Left colon (tissue), 2 donors: Measurements from ENCODE around the gene NCS1. TPM values are rescaled to one million over a fixed set of nuclear protein-coding genes. Genes with fewer than 3 reads are reported as not detected.
"Not testable (repeated sequence)": the region's sequence is repeated elsewhere in the genome, so short reads cannot be mapped to it uniquely, and the experiment has no call there.

ENCODE experiments used
- ATAC-seq: fragments of 200-7000 bp; cut with Tn5 transposase; one replicate; pipeline ENCODE4 v1.9.1; 2020; ENCODE audit warnings: mild to moderate bottlenecking, moderate library complexity
- DNase-seq, 2 donors: peaks; one replicate each; pipeline ENCODE4 v3.0.0-alpha.2; 2020
- intact Hi-C, 2 donors: fragments of 100-400 bp; cut with DNase I in 1 of 2; cut with micrococcal nuclease in 1 of 2; formaldehyde crosslinking; loops; one replicate each; pipeline versions ENCODE4 v1.11.2 to v1.14.0; 2022; cut with DNase I, micrococcal nuclease
- total RNA-seq, 2 donors: library from RNA; stranded (reverse); fragmentation: NEBNext Ultra II Directional; extraction: Animal tissue kit (Norgen Biotek cat#: 25700); gene quantifications; one replicate each; pipeline ENCODE4 v1.2.1, GENCODE V29; 2021
- donor health status: DM: no; HTN: no; CAD: no.
- donor health status: DM: yes; HTN: yes; CAD: no.

Gene NCS1
- total RNA-seq, 2 donors from 2014 or later, result 2.1 to 23.7 TPM

DNA sequence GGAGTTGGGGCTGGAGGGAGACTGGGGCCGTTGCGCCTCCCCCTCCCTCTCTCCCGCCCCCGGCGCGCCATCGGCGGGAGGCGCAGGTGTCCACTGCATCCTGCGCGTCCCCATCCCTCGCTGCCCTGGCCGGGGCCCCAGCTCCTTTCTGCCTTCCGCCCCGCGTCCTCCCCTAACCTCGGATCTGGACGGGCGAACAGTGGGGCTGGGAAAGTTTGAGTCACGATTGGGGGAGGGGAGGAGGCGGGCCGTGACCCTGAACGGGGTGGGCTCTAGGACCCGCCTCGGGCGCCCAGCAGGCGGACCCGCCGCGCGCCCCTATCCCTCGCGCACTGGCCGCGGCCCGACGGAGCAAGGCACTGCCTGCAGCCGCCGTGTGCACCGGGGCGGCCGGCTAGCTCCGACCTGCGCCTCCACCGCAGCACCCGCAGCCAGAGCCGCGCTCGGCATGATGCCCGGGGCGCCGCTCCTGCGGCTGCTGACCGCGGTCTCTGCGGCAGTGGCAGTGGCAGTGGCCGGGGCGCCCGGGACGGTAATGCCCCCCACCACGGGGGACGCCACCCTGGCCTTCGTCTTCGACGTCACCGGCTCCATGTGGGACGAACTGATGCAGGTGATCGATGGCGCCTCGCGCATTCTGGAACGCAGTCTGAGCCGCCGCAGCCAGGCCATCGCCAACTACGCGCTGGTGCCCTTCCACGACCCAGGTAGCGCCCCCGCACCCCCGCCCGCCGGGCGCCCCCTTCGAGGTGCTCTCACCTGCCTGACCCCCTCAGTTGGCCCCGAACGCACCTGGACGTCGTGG lies 93.4 kb downstream of the NCS1 start, which contains the start of gene HMCN2:
Gene HMCN2, plus strand, starts transcription at position 330 of the 805 bp plus-strand sequence. Its CDS starts 119 bp downstream, at position 449.
- intact Hi-C loops, result no loop called here
- ATAC-seq, result peak; percentile 30

DNA sequence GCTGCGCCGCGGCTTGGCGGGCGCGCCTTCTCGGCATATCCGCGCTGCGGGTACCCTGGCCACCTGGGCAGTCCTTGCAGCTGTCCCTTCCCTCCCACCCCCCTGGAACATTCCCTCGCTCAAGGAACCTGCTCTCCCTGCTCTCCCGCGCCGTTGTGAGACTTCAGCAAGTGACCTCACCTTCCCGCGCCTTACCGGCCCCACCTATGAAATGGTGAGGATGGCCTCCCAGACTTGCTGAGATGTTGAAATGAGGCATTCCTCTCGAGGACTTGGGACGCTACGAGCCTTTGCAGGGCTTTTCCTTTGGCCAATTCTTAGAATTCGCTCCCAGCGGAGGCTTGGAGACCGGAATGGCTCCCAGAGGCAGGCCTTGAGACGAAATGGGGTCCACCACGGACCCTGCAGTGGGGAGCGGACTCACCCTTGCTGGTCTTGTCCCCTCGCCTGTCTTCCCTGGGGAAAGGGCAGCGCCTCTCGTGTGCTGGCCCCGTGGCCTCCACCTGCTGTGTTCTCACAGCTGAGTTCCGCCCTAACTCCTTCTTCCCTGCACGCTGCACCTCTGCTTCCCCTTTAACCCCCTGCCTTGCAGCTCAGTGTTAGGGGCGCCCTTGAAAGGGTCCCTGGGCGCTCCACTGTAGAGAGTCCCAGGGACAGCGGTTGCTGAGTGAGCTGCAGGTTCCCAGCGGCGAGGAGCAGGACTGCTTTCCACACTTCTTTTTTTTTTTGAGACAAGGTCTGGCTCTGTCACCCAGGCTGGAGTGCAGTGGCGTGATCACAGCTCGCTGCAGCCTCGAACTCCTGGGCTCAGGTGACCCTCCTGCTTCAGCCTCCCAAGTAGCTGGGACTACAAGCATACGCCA lies 94.3 kb downstream of the NCS1 start:
- ATAC-seq (no peak), DNase-seq (no peak)
- intact Hi-C loops, result no loop called here

More for the DNA sequence above, 93.4 kb downstream of the NCS1 start, which contains the start of gene HMCN2:
- DNase-seq, result peak in 1 of 2 donors; percentile 41

GRCh38 chr9:130267930-130268329 lies 95.7 kb downstream of the NCS1 start:
- DNase-seq (no peak), ATAC-seq (no peak)
- intact Hi-C loops, result no loop called here

DNA sequence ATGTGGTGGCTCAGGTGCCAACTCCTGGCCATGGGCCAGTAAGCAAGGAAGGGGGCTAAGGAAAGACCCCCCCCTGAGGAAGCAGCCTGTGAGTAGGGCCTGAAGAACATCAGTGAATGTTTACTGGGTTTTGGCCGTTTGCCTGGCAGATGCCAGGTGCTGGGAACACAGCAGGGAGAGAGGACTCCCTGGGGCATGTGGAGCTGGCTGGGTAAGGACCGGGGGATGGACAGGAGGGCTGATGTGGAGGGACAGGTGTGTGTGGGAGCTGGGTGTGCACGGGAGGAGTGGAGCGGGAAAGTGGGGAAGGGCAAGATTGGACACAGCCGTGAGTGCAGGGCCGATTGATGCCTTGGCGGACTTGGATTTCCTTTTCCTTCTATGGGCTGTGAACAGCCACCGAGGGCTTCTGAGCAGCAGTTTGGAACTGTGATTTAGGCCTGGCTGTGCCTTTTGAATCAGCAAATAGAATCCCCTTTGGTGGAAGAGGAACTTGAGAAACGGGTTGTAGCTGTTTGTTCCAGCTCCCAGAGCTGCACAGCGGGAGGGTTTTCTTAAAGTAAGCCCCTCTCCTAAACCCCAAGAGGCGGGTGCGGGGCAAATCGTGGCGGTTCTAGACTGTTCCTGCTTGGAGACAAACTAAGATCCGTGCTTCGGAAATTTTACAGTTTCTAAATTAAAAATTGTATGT lies 96.5 kb downstream of the NCS1 start:
- DNase-seq (no peak), ATAC-seq (no peak)
- intact Hi-C loops, result no loop called here

DNA sequence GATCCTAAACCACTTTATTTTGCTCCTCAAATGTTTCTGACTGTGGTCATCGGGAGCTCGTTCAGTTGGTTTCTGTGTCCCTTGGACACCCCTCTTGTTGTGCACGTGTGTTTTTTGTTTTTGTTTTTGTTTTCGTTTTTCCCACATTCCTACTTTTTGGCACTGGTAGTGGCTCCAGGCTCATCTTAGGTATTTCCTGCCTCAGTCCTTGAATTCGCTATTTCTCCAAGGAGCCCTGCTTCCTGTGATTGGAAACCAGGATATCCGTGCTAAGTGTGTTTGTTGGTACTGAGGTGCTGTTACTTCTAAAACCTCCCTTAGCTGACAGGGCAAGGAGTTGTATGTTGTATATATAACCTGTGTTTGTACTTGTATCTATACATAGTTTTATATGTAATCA lies 99.3 kb downstream of the NCS1 start:
- DNase-seq (no peak), ATAC-seq (no peak)
- intact Hi-C loops, result no loop called here

GRCh38 chr9:130275156-130275555 lies 103.0 kb downstream of the NCS1 start:
- intact Hi-C loops, result no loop called here
- ATAC-seq (no peak), DNase-seq (no peak)

GRCh38 chr9:130276121-130276520 lies 103.9 kb downstream of the NCS1 start:
- no peak for ATAC-seq
- intact Hi-C loops, result no loop called here
- no peak for DNase-seq

GRCh38 chr9:130276955-130277354 lies 104.8 kb downstream of the NCS1 start:
- no peak for DNase-seq
- ATAC-seq, result no peak
- intact Hi-C loops, result no loop called here

DNA sequence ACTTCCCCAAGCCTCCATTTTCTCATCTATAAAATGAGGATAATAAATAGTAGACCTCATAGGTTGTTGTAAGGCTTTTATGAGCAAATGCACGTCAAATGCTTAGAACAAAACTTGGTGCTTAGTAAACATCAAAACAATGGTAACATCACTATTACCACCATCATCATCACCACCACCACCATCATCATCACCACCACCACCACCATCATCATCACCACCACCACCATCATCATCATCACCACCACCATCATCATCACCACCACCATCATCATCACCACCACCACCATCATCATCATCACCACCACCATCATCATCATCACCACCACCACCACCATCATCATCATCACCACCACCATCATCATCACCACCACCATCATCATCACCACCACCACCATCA lies 105.3 kb downstream of the NCS1 start:
- ATAC-seq, DNase-seq, intact Hi-C loops: not testable (repeated sequence)

DNA sequence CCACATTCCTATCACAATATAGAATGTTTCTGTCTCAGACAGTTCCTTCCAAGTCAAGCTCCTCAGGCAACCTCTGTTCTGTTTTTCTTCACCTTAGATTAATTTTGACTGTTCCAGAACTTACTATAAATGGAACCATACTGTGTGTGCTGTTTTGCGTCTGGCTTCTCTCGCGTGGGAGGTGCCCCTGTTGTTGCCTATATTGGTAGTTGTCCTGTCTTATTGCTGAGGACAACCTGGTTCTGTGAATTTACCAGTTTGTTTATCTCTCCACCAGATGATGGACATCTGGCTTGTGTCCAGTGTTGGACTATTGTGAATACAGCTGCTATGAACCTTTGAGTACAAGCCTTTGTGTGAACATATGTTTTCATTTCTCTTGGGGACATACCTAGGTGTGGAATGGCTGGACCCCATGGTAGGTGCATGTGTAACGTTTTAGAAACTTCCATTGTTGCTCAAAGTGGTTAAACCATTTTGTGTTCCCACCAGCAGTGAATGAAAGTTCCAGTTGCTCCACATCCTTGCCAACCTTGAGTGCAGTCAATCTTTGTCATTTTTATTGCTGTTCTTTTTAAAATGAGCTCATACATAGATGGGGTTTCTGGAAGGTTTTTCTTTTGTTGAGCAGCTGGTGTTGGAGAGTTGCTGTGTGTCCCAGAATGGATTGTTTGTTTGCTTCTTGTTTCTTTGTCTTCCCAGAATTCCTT lies 111.5 kb downstream of the NCS1 start:
- DNase-seq, result no peak
- no peak for ATAC-seq
- intact Hi-C loops, result no loop called here

DNA sequence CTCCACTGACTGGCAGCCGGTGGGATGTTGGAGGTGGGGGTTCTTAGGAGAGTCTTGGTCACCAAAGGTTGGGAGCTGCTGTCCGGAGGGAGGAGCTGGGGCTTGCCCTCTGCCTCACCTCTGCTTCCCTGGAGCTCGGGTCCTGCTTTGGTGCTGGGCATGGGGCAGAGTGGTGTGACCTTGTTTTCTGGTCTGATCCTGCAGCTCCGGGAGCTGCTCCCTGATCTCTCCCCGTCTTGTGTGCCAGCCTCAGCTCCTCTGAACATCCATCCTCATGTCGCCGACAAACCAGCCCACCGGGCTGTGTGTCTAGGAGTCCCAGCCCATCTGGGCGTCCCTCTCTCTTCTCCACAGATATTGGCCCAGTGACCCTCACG lies 112.0 kb downstream of the NCS1 start:
- ATAC-seq (no peak), DNase-seq (no peak)
- intact Hi-C loops, result no loop called here

GRCh38 chr9:130284690-130285089 lies 112.5 kb downstream of the NCS1 start:
- ATAC-seq (no peak), DNase-seq (no peak)
- intact Hi-C loops, result no loop called here

DNA sequence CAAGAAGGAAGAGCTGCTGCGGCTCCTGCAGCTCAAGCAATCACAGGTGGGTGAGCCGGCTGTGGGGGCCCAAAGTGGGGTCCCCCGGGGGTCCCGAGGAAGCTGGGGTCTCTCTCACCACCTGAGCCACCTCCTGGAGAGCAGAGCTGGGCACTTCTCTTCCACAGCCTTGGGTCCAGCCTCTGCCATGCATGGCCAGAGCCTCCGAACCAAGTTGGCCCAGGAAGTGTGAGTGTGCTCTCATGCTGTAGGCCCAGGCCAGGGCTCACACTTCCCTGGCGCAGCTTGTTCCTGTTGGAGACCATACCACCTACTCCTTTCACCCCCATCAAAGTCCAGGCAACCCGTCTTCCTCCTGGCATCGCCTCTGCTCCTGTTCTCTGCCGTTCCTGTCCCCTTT lies 113.1 kb downstream of the NCS1 start:
- intact Hi-C loops, result no loop called here
- DNase-seq, result no peak
- ATAC-seq, result no peak

GRCh38 chr9:130286072-130286770 lies 114.0 kb downstream of the NCS1 start:
- DNase-seq (no peak), ATAC-seq (no peak)
- intact Hi-C loops, result no loop called here
